ENCODE data around the gene PPP2R5C.

DNA sequence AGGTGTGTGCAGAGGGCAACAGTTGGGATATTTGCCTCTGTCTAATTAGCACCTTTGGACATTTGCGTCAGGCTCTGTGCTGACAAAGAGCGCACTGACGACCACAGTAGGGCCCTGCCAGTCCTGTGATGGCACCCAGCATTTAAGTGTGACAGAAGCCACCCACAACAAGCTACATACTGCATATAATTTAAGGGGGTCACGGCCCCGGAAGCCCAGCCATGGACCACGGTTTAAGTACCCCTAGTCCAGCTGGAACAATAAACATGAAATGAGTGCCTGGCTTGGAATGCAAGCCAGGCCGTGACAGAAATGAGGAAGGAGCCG is 186.0 kb downstream of the PPP2R5C start:
- TF ChIP-seq, protein P1, sequence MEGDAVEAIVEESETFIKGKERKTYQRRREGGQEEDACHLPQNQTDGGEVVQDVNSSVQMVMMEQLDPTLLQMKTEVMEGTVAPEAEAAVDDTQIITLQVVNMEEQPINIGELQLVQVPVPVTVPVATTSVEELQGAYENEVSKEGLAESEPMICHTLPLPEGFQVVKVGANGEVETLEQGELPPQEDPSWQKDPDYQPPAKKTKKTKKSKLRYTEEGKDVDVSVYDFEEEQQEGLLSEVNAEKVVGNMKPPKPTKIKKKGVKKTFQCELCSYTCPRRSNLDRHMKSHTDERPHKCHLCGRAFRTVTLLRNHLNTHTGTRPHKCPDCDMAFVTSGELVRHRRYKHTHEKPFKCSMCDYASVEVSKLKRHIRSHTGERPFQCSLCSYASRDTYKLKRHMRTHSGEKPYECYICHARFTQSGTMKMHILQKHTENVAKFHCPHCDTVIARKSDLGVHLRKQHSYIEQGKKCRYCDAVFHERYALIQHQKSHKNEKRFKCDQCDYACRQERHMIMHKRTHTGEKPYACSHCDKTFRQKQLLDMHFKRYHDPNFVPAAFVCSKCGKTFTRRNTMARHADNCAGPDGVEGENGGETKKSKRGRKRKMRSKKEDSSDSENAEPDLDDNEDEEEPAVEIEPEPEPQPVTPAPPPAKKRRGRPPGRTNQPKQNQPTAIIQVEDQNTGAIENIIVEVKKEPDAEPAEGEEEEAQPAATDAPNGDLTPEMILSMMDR (IDR thresholded peaks at IDR 0.05): no peak
- no peak for TF ChIP-seq POLR2A (IDR thresholded peaks at IDR 0.05)

Measured in tibial nerve (tissue), 3 donors.